Measurements from ENCODE around the gene SGSM1.

SGSM1 gene

GRCh38 chr22:24953384-24954113 lies 147.5 kb downstream of the SGSM1 start:
- DNase-seq = no peak

GRCh38 chr22:24954114-24954463 lies 148.1 kb downstream of the SGSM1 start:
- DNase-seq = no peak

- no peak for DNase-seq
Measured at GRCh38 chr22:24954856-24955255, 148.8 kb downstream of the SGSM1 start.

- DNase-seq = no peak
Measured at GRCh38 chr22:24957043-24957442, 151.0 kb downstream of the SGSM1 start.

GRCh38 chr22:24961217-24961844 lies 155.3 kb downstream of the SGSM1 start:
- no peak for DNase-seq

GRCh38 chr22:24962094-24962493 lies 156.1 kb downstream of the SGSM1 start:
- no peak for DNase-seq

GRCh38 chr22:24962835-24963234 lies 156.8 kb downstream of the SGSM1 start:
- no peak for DNase-seq

GRCh38 chr22:24964441-24964840 lies 158.4 kb downstream of the SGSM1 start:
- DNase-seq = no peak

- DNase-seq = no peak
Measured at GRCh38 chr22:24965822-24966626, 160.0 kb downstream of the SGSM1 start.

- DNase-seq = no peak
Measured at GRCh38 chr22:24968066-24968561, 162.1 kb downstream of the SGSM1 start.

- DNase-seq = no peak
Measured at GRCh38 chr22:24969560-24970301, 163.7 kb downstream of the SGSM1 start.

GRCh38 chr22:24972369-24972768 lies 166.4 kb downstream of the SGSM1 start:
- DNase-seq = no peak

- DNase-seq = no peak
Measured at GRCh38 chr22:24973872-24974271, 167.9 kb downstream of the SGSM1 start.

- DNase-seq = no peak
Measured at GRCh38 chr22:24975125-24975640, 169.2 kb downstream of the SGSM1 start.

GRCh38 chr22:24975813-24976341 lies 169.9 kb downstream of the SGSM1 start:
- DNase-seq = no peak

- DNase-seq = no peak
Measured at GRCh38 chr22:24976442-24977218, 170.6 kb downstream of the SGSM1 start.
